Kidney (tissue), 14 donors: ENCODE measurements around the gene MLH3. TPM values are rescaled to one million over a fixed set of nuclear protein-coding genes. Genes with fewer than 3 reads are reported as not detected.

ENCODE experiments used
- DNase-seq, 5 donors: peaks; one replicate each; pipeline ENCODE4 v3.0.0-alpha.2; 2013 to 2020
- FAIRE-seq: peaks from 2 replicates; lab custom pipeline; 2012; peaks lifted over from hg19 to GRCh38; lab: Jason Lieb, UNC
- H3K27ac ChIP-seq, 2 donors: one replicate each; pipeline ENCODE4 v1.7.0; 2013; ENCODE audit warnings: low read depth in 2 of 2, low read length in 2 of 2, inconsistent platforms in 1 of 2
- H3K27me3 ChIP-seq: one replicate; pipeline ENCODE4 v1.7.1; 2013; ENCODE audit warnings: low read length, inconsistent platforms; ENCODE audit not compliant: control insufficient read depth, insufficient read depth
- H3K36me3 ChIP-seq, 3 donors: one replicate each; pipeline versions ENCODE4 v1.7.0 to v1.7.1; 2013; ENCODE audit warnings: low read length in 3 of 3, control low read depth in 1 of 3, inconsistent platforms in 1 of 3; ENCODE audit not compliant: insufficient read depth in 3 of 3, control insufficient read depth in 2 of 3
- H3K4me1 ChIP-seq, 3 donors: one replicate each; pipeline versions ENCODE4 v1.7.0 to v1.7.1; 2013; ENCODE audit warnings: low read length in 3 of 3, inconsistent platforms in 1 of 3, low read depth in 1 of 3; ENCODE audit not compliant: control insufficient read depth in 2 of 3, insufficient read depth in 2 of 3
- H3K4me3 ChIP-seq, 3 donors: one replicate each; pipeline versions ENCODE4 v1.7.0 to v1.8.1; 2013; ENCODE audit warnings: low read length in 3 of 3, control low read depth in 1 of 3, inconsistent platforms in 1 of 3
- H3K9ac ChIP-seq, 3 donors: one replicate each; pipeline versions ENCODE4 v1.7.0 to v1.7.1; 2013; ENCODE audit warnings: low read length in 3 of 3, control low read depth in 1 of 3, inconsistent platforms in 1 of 3
- H3K9me3 ChIP-seq, 3 donors: one replicate each; pipeline versions ENCODE4 v1.7.0 to v1.7.1; 2013; ENCODE audit warnings: low read length in 3 of 3, control low read depth in 1 of 3, inconsistent platforms in 1 of 3; ENCODE audit not compliant: control insufficient read depth in 2 of 3, insufficient read depth in 1 of 3
- intact Hi-C: fragments of 100-400 bp; cut with DNase I; formaldehyde crosslinking; loops from one replicate; pipeline ENCODE4 v1.11.1; 2022
- polyA plus RNA-seq: library from polyadenylated mRNA; stranded (reverse); fragments of 350-450 nt; fragmentation: Illumina TruSeq; extraction: RNeasy Lipid Tissue Mini Kit (QIAGEN cat#74804); gene quantifications from one replicate; pipeline ENCODE4 v1.2.3, GENCODE V29; 2014; ENCODE audit warnings: low read depth, low replicate concordance; ENCODE audit not compliant: insufficient read depth
- total RNA-seq: library from RNA; stranded (reverse); fragmentation: NEBNext Ultra II Directional; extraction: Animal tissue kit (Norgen Biotek cat#: 25700); gene quantifications from one replicate; pipeline ENCODE4 v1.2.1, GENCODE V29; 2021
- TF ChIP-seq, protein P1 (sequence below): IDR thresholded peaks from 3 replicates; pipeline ENCODE4 v1.5.1; 2012; ENCODE audit warnings: mild to moderate bottlenecking, moderate library complexity, borderline replicate concordance; ENCODE audit not compliant: insufficient read depth; ENCODE audit errors: extremely low read depth
- donor health status: control.
- donor health status: control.
- donor health status: control.
- donor health status: control.
- donor health status: control.
- donor health status: DM: yes; HTN: yes; CAD: no.
- donor health status: Normal renal cell carcinoma (clear cell type).

The MLH3 gene
- total and polyA plus RNA-seq, 2 donors from 2014 or later: 21.7 to 31.2 TPM

DNA sequence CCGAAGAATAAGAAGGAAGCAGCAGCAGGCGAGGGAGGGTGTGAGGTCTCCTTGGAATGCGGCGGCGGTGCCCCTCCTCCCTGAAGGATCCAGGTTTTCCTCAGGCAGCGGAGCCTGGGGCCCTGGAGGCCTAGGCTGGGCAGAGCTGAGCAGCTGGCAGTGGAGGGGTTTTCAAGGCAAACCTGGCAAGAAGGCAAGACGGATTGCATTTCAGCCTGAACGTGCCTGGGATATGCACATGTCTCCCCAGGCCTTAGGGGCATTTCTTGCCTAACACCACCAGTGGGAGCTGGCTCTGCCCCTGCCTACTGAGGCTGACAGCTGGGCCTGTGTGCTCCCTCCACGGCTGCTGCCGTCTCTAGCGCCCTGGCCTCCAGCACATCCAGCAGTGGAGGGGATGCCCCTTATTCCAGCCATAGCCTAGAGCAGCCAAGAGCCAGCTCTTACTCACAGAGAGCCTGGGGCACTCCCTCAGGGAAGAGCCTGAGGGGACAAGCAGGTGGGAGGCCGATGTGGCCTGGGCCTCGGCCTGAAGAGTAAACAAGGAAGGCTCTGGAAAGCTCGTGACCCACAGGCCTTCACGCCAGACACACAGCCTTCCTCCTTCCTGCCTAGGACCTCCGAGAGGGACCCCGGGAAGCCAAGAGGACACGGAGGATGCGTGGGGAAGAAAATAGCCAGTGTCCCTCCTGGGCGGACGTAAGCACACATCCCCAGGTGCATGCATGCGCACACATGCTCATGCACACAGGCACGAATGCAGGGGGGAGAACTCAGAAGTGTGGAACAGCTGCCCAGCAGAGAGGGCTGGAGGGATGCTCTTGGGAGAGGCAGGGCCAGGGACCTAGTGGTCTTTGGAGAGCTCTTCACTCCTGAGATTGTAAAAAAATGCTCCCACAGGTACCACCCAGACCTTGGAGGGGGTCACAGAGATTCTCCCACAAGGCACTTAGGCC lies 71.5 kb downstream of the MLH3 start:
- intact Hi-C loops: no loop called here
- H3K36me3 ChIP-seq: no peaks in the 10 kb centered on the region
- TF ChIP-seq, protein P1, sequence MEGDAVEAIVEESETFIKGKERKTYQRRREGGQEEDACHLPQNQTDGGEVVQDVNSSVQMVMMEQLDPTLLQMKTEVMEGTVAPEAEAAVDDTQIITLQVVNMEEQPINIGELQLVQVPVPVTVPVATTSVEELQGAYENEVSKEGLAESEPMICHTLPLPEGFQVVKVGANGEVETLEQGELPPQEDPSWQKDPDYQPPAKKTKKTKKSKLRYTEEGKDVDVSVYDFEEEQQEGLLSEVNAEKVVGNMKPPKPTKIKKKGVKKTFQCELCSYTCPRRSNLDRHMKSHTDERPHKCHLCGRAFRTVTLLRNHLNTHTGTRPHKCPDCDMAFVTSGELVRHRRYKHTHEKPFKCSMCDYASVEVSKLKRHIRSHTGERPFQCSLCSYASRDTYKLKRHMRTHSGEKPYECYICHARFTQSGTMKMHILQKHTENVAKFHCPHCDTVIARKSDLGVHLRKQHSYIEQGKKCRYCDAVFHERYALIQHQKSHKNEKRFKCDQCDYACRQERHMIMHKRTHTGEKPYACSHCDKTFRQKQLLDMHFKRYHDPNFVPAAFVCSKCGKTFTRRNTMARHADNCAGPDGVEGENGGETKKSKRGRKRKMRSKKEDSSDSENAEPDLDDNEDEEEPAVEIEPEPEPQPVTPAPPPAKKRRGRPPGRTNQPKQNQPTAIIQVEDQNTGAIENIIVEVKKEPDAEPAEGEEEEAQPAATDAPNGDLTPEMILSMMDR: no peak
- no peaks in the 10 kb centered on the region for H3K27me3 ChIP-seq
- peaks cover 0 to 5% (median 0%) of the 10 kb centered on the region in 3 donors for H3K4me1 ChIP-seq
- FAIRE-seq (no peak), DNase-seq (peak; percentile 44 to 70 (median 66))
- H3K4me3 ChIP-seq: no peak overlapping the region
- no peak overlapping the region for H3K9ac ChIP-seq
- no peak overlapping the region for H3K27ac ChIP-seq
- H3K9me3 ChIP-seq: no peaks in the 10 kb centered on the region

DNA sequence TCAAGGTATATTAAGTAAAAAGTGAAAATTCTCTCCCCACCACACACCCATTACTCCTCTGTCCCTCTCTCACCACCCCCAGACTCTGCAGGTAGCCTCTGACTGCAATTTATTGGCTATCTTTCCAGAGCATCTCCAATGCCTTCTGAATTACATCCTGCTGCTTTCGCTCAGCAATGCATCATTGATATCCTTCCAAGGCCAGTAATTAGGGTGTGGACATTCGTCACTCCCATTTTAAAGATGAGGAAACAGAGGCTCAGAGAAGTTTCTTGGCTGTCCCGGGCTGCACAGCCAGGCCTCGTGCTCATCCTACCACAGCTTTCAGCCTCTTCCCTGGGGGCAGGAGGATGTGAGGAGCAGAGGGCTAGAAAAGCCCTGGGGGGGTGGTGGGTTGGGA lies 72.2 kb downstream of the MLH3 start:
- Histone ChIP-seq H3K4me1 (peaks cover 0 to 6% (median 0%) of the 10 kb centered on the region in 3 donors), H3K27ac (no peak overlapping the region), H3K9ac (no peak overlapping the region), H3K36me3 (no peaks in the 10 kb centered on the region), H3K27me3 (no peaks in the 10 kb centered on the region), H3K9me3 (no peaks in the 10 kb centered on the region), H3K4me3 (no peak overlapping the region)
- intact Hi-C loops: no loop called here
- TF ChIP-seq, protein P1: no peak
- DNase-seq (no peak), FAIRE-seq (no peak)

DNA sequence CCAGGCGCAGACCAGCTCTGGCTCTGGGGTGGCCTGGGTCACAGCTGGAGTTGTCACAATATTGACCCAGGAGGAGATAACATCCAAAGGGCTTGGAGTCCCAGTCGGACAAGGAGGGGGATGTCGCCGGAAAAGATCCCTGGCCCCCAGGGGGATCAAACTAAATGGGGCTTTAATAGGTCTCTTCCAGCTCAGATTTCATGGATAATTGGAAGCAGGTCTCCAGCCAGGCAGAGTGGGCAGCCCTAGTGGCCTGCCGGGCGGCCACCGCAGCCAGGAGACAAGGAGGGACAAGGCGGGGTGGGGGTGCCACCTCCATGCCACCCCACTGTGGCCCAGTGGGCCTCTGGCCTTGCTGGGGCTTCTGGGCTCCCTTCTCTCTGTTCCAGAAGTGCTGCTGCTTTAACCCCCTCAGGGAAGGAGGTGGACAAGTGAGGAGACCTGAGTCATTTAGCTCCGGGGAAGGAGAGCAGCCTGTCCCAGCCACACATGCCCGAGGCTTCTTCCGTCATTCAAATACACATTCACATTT lies 72.8 kb downstream of the MLH3 start:
- Histone ChIP-seq H3K4me1 (peaks cover 0 to 6% (median 0%) of the 10 kb centered on the region in 3 donors), H3K9me3 (no peaks in the 10 kb centered on the region), H3K36me3 (no peaks in the 10 kb centered on the region), H3K27me3 (no peaks in the 10 kb centered on the region), H3K4me3 (no peak overlapping the region), H3K27ac (no peak overlapping the region), H3K9ac (no peak overlapping the region)
- FAIRE-seq (no peak), DNase-seq (no peak)
- intact Hi-C loops: no loop called here
- TF ChIP-seq, protein P1: no peak
